Loucy (cell line): ENCODE results near the gene CDC26.

Experiments
- CTCF ChIP-seq: fragments of 200-600 bp; sonication (generic); conservative IDR thresholded peaks from 2 replicates; pipeline ENCODE4 v1.5.1; 2014; ENCODE audit warnings: mild to moderate bottlenecking, antibody characterized with exemption, low read length
- EZH2phosphoT487 ChIP-seq: fragments of 200-600 bp; IDR thresholded peaks from 2 replicates; pipeline ENCODE4 v1.6.1; 2018; ENCODE audit warnings: antibody characterized with exemption, mild to moderate bottlenecking, moderate library complexity, borderline replicate concordance

DNA sequence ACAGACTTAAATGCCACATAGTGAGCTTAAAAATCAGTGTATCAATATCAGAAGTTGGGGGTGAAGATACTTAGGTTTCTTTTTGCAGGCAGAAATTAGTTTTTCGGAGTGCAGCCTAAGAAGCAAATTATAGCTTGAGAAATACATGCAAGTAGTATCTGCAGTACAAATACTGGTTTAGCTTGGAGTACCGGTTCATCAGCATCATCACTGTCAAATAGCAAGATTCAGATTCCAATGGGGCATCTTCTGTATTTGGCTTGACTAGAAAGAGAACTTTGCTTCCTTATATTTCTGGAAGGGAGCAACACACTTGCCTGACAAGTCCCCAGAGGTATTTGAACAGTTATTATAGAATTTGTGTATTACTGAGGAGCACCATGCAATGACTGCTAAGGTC is 34.2 kb downstream of the CDC26 start:
- no peak for TF ChIP-seq CTCF
- no peak for TF ChIP-seq EZH2phosphoT487
